ENCODE results near the gene DNAJC10.
A peak's percentile ranks its signal among the peaks of the same experiment; 100 is the strongest.
"Not testable (repeated sequence)": the region's sequence is repeated elsewhere in the genome, so short reads cannot be mapped to it uniquely, and the experiment has no call there.

The DNAJC10 gene

GRCh38 chr2:182726473-182726872, 10.4 kb downstream of the DNAJC10 start:
- no peak for FAIRE-seq

GRCh38 chr2:182728014-182728413, 12.0 kb downstream of the DNAJC10 start:
- FAIRE-seq = no peak

- FAIRE-seq = no peak
Measured at GRCh38 chr2:182729710-182730339, 13.8 kb downstream of the DNAJC10 start.

- FAIRE-seq = no peak
Measured at GRCh38 chr2:182730486-182730885, 14.4 kb downstream of the DNAJC10 start.

- FAIRE-seq = peak; percentile 41
Measured at GRCh38 chr2:182732736-182733135, 16.7 kb downstream of the DNAJC10 start.

- no peak for FAIRE-seq
Measured at GRCh38 chr2:182733572-182733971, 17.5 kb downstream of the DNAJC10 start.

GRCh38 chr2:182736856-182737255, 20.8 kb downstream of the DNAJC10 start:
- FAIRE-seq = not testable (repeated sequence)

- FAIRE-seq = no peak
Measured at GRCh38 chr2:182740701-182741100, 24.6 kb downstream of the DNAJC10 start.

- FAIRE-seq = no peak
Measured at GRCh38 chr2:182741620-182742019, 25.6 kb downstream of the DNAJC10 start.

- FAIRE-seq = no peak
Measured at GRCh38 chr2:182744490-182744889, 28.4 kb downstream of the DNAJC10 start.

- no peak for FAIRE-seq
Measured at GRCh38 chr2:182745061-182745460, 29.0 kb downstream of the DNAJC10 start.

GRCh38 chr2:182745894-182746293, 29.8 kb downstream of the DNAJC10 start:
- not testable (repeated sequence) for FAIRE-seq

- FAIRE-seq = no peak
Measured at GRCh38 chr2:182754231-182754630, 38.2 kb downstream of the DNAJC10 start.

- FAIRE-seq = no peak
Measured at GRCh38 chr2:182758379-182758778, 42.3 kb downstream of the DNAJC10 start.

- FAIRE-seq = no peak
Measured at GRCh38 chr2:182761903-182762302, 45.8 kb downstream of the DNAJC10 start.

- FAIRE-seq = no peak
Measured at GRCh38 chr2:182763311-182763912, 47.4 kb downstream of the DNAJC10 start.

- FAIRE-seq = no peak
Measured at GRCh38 chr2:182766626-182767025, 50.6 kb downstream of the DNAJC10 start.

- FAIRE-seq = no peak
Measured at GRCh38 chr2:182767578-182767977, 51.5 kb downstream of the DNAJC10 start.

- FAIRE-seq = not testable (repeated sequence)
Measured at GRCh38 chr2:182768950-182769349, 52.9 kb downstream of the DNAJC10 start.

- no peak for FAIRE-seq
Measured at GRCh38 chr2:182779323-182779722, 63.3 kb downstream of the DNAJC10 start.

- FAIRE-seq = not testable (repeated sequence)
Measured at GRCh38 chr2:182781099-182781498, 65.0 kb downstream of the DNAJC10 start.

GRCh38 chr2:182782686-182783085, 66.6 kb downstream of the DNAJC10 start:
- not testable (repeated sequence) for FAIRE-seq

- no peak for FAIRE-seq
Measured at GRCh38 chr2:182784058-182784706, 68.1 kb downstream of the DNAJC10 start.

GRCh38 chr2:182784777-182785176, 68.7 kb downstream of the DNAJC10 start:
- peak; percentile 23 for FAIRE-seq

Data from endometrium (tissue), 2 donors.